Measurements from ENCODE around the gene APAF1. TPM values are rescaled to one million over a fixed set of nuclear protein-coding genes. Genes with fewer than 3 reads are reported as not detected.
A peak's percentile ranks its signal among the peaks of the same experiment; 100 is the strongest.

APAF1 gene
- total and polyA plus RNA-seq, 8 donors = 4.4 to 93.9 (median 18.5) TPM

DNA sequence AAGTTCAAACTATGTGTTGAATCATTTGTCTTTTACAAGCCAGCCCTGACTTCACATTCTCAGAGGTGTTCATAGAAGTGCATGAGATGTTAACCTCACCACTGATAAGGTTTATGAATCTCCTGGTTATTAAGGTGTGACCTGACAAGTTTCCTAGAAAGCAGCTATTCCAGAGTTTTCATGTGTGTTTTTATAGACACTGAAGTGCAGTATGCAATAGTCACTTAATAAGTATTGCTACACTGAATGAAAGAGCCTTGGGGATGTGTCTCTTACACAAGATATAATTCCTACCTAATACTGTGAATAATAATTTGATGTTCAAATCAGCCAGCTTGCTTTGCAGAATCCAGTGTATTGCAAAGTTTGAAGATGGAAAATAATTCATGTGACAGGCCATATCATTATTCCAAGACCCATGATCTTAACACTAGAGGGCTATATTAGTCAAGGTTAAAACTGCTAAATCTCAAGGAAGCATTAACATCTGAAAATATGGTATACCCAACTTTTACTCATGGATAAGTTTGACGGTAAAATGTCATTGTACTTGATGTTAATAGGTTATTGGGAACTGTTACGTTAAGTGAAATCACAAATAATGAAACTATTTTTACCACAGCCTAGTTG lies 38.6 kb upstream of the APAF1 start:
- no peak for DNase-seq
- H3K9me3 ChIP-seq = no peaks in the 10 kb centered on the region
- no peak overlapping the region for H3K4me3 ChIP-seq
- intact Hi-C loops (cut with DNase I; ENCODE audit: low total_unique reads) = no loop called here
- peaks cover 21 to 39% (median 38%) of the 10 kb centered on the region in 4 donors for H3K36me3 ChIP-seq
- 70 to 74% (median 72%) methylated on average over 2 of the region's 2 CpGs for WGBS, 5 donors
- H3K27me3 ChIP-seq = no peaks in the 10 kb centered on the region
- TF ChIP-seq POLR2AphosphoS5 (IDR thresholded peaks at IDR 0.05) (no peak), EP300 (IDR thresholded peaks at IDR 0.05) (no peak), POLR2A (IDR thresholded peaks at IDR 0.05) (no peak)
- TF ChIP-seq, protein P1, sequence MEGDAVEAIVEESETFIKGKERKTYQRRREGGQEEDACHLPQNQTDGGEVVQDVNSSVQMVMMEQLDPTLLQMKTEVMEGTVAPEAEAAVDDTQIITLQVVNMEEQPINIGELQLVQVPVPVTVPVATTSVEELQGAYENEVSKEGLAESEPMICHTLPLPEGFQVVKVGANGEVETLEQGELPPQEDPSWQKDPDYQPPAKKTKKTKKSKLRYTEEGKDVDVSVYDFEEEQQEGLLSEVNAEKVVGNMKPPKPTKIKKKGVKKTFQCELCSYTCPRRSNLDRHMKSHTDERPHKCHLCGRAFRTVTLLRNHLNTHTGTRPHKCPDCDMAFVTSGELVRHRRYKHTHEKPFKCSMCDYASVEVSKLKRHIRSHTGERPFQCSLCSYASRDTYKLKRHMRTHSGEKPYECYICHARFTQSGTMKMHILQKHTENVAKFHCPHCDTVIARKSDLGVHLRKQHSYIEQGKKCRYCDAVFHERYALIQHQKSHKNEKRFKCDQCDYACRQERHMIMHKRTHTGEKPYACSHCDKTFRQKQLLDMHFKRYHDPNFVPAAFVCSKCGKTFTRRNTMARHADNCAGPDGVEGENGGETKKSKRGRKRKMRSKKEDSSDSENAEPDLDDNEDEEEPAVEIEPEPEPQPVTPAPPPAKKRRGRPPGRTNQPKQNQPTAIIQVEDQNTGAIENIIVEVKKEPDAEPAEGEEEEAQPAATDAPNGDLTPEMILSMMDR (IDR thresholded peaks at IDR 0.05) = no peak
- no peaks in the 10 kb centered on the region for H3K4me1 ChIP-seq
- H3K27ac ChIP-seq = no peak overlapping the region

DNA sequence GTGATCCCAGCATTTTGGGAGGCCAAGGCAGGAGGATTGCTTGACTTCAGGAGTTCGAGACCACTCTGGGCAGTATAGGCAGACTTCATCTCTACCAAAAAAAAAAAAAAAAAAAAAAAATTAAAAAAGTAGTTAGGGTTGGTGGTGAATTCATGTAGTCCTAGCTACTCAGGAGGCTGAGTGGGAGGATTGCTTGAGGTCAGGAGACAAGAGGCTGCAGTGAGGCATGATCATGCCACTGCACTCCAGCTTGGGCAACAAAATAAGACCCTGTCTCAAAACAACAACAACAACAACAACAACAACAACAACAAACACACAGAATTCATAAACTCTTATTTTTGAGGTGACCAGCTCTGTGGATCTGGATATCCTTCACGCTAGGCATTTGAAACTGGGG lies 34.5 kb upstream of the APAF1 start:
- WGBS, 5 donors = 89 to 95% (median 92%) methylated on average over 2 of the region's 2 CpGs
- intact Hi-C loops (cut with DNase I; ENCODE audit: low total_unique reads) = no loop called here
- Histone ChIP-seq H3K27me3 (no peaks in the 10 kb centered on the region), H3K4me3 (no peak overlapping the region), H3K9me3 (no peaks in the 10 kb centered on the region), H3K27ac (no peak overlapping the region), H3K4me1 (no peaks in the 10 kb centered on the region), H3K36me3 (no peaks in the 10 kb centered on the region)
- DNase-seq = no peak
- TF ChIP-seq EP300 (IDR thresholded peaks at IDR 0.05) = no peak
- TF ChIP-seq POLR2AphosphoS5 (IDR thresholded peaks at IDR 0.05) = no peak
- no peak for TF ChIP-seq POLR2A (IDR thresholded peaks at IDR 0.05)
- TF ChIP-seq, protein P1 (IDR thresholded peaks at IDR 0.05) = no peak

DNA sequence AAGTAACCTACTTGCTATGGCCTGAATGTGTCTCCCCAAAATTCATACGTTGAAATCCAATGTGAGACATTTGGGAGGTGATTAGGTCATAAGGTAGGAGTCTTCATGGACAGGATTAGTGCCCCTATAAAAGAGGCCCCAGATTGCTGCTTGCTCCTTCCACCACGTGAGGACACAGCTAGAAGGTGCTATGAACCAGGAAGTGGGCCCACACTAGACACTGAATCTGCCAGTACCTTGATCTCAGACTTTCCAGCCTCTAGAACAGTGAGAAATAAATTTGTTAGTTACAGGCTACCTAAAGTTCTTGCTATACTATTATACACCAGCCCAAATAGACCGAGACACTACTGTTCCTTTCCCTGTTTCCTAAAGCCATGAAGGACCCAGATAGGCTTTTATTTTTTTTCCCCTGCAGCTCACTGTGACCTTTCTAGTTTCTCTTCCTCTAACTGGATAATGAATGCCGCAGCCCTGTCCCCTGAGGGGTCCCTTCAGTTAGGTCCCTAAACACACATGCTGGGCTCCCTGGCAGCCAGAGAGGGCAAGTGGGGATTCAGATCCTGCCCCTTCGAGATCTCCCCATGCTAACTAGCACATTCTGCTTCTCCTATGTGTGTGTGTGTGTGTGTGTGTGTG lies 32.3 kb upstream of the APAF1 start:
- Histone ChIP-seq H3K4me1 (no peaks in the 10 kb centered on the region), H3K36me3 (no peaks in the 10 kb centered on the region), H3K27ac (no peak overlapping the region), H3K27me3 (no peaks in the 10 kb centered on the region), H3K4me3 (no peak overlapping the region), H3K9me3 (no peaks in the 10 kb centered on the region)
- TF ChIP-seq EP300 (IDR thresholded peaks at IDR 0.05) = no peak
- TF ChIP-seq, protein P1 (IDR thresholded peaks at IDR 0.05) = no peak
- no peak for TF ChIP-seq POLR2A (IDR thresholded peaks at IDR 0.05)
- TF ChIP-seq POLR2AphosphoS5 (IDR thresholded peaks at IDR 0.05) = no peak
- peak in 1 of 2 donors; percentile 34 for DNase-seq
- intact Hi-C loops (cut with DNase I; ENCODE audit: low total_unique reads) = no loop called here
- WGBS, 5 donors = 72 to 79% (median 78%) methylated on average over 5 of the region's 5 CpGs

DNA sequence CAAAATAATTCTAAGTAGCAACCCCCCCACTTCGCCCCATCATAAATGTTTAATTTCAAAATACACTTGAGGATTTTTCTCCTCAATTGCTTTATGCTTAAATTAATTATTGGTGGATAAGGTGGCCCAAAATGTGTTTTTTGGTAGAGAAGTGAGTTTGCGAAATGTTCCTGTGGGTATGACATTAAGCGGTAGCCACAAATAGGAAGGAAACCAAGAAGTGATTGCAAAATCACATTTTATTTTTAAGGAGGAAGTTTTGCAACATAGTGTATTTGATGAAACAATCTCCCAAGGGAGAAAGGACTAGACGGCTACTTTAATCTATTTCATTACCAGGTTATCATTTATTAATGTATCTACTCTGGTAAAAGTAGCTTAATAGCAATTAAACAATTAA lies 26.1 kb upstream of the APAF1 start:
- H3K4me3 ChIP-seq = no peak overlapping the region
- no peaks in the 10 kb centered on the region for H3K27me3 ChIP-seq
- H3K9me3 ChIP-seq = no peaks in the 10 kb centered on the region
- peak overlapping the region in 1 of 5 donors; percentile 31 for H3K27ac ChIP-seq
- no peak for DNase-seq
- TF ChIP-seq, protein P1 (IDR thresholded peaks at IDR 0.05) = no peak
- TF ChIP-seq EP300 (IDR thresholded peaks at IDR 0.05) (no peak), POLR2A (IDR thresholded peaks at IDR 0.05) (no peak), POLR2AphosphoS5 (IDR thresholded peaks at IDR 0.05) (peak in 1 of 3 donors; percentile 23)
- H3K4me1 ChIP-seq = no peaks in the 10 kb centered on the region
- intact Hi-C loops (cut with DNase I; ENCODE audit: low total_unique reads) = no loop called here
- H3K36me3 ChIP-seq = no peaks in the 10 kb centered on the region
- 60 to 76% (median 74%) methylated on average over 4 of the region's 4 CpGs for WGBS, 5 donors
